ENCODE measurements around the gene C12orf76. TPM values are rescaled to one million over a fixed set of nuclear protein-coding genes. Genes with fewer than 3 reads are reported as not detected.

The C12orf76 gene
- polyA plus RNA-seq, 3 donors, result 9.3 to 19.4 (median 10.6) TPM

- Histone ChIP-seq H3K4me3 (replicated peaks in 1 of 3; ENCODE audit: low read depth in 2 of 3, low read length in 3 of 3) (no peak overlapping the region), H3K36me3 (replicated peaks in 1 of 2; ENCODE audit: control insufficient read depth in 1 of 2, insufficient read depth in 2 of 2, low read length in 2 of 2) (no peaks in the 10 kb centered on the region), H3K9ac (ENCODE audit: insufficient read depth, low read length, poor library complexity, severe bottlenecking) (no peak overlapping the region), H3K27ac (ENCODE audit: low read depth in 1 of 2, low read length in 2 of 2) (no peak overlapping the region), H3K4me2 (replicated peaks; ENCODE audit: extremely low read depth, low read length, poor library complexity, severe bottlenecking) (no peak overlapping the region), H4K20me1 (ENCODE audit: insufficient read depth, low read length) (no peaks in the 10 kb centered on the region), H2AFZ (ENCODE audit: insufficient read depth, low read depth, low read length, poor library complexity, severe bottlenecking) (no peak overlapping the region), H3K9me3 (replicated peaks in 1 of 2; ENCODE audit: control insufficient read depth in 1 of 2, insufficient read depth in 1 of 2, low read length in 2 of 2) (no peaks in the 10 kb centered on the region), H3K79me2 (ENCODE audit: insufficient read depth, low read length) (no peaks in the 10 kb centered on the region), H3K27me3 (ENCODE audit: control insufficient read depth in 2 of 2, insufficient read depth in 2 of 2, low read length in 2 of 2) (no peaks in the 10 kb centered on the region), H3K4me1 (ENCODE audit: control insufficient read depth in 1 of 2, insufficient read depth in 2 of 2, low read length in 2 of 2) (peaks cover 8 to 14% of the 10 kb centered on the region in 2 donors)
- no peak for TF ChIP-seq CTCF (IDR thresholded peaks at IDR 0.05)
- intact Hi-C loops (cut with micrococcal nuclease), result no loop called here
- Mint-ChIP-seq H3K27me3 (ENCODE audit: low read depth in 3 of 3) (peaks cover 3 to 6% (median 3%) of the 10 kb centered on the region in 3 donors), H3K4me1 (peaks cover 21% of the 10 kb centered on the region), H3K27ac (no peak overlapping the region), H3K9me3 (peaks cover 0 to 6% (median 2%) of the 10 kb centered on the region in 7 donors), H3K4me3 (no peak overlapping the region), H3K36me3 (no peaks in the 10 kb centered on the region)
- DNase-seq, result no peak
- no CpG with 5 or more reads among the region's 3 CpGs for WGBS (ENCODE audit: insufficient coverage)
Observed at GRCh38 chr12:110071967-110072366, 23.6 kb upstream of the C12orf76 start.

DNA sequence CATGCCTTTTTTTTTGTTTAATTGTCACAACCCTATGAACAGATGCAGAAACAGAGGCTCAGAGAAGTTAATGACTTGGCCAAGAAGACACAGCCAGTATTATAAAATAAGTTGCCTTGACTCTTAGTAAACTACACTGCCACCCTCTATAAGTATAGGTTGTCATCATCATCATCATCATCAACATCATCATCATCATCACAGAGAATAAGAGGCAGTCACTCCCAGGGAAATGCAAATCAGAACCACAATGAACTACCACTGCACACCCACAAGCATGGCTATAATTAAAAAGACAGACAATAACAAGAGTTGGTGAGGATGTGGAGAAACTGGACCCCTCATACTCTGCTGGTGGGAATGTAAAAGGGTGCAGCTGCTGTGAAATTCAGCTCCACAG is 23.2 kb upstream of the C12orf76 start:
- Histone ChIP-seq H3K9me3 (replicated peaks in 1 of 2; ENCODE audit: control insufficient read depth in 1 of 2, insufficient read depth in 1 of 2, low read length in 2 of 2) (no peaks in the 10 kb centered on the region), H3K9ac (ENCODE audit: insufficient read depth, low read length, poor library complexity, severe bottlenecking) (no peak overlapping the region), H3K27me3 (ENCODE audit: control insufficient read depth in 2 of 2, insufficient read depth in 2 of 2, low read length in 2 of 2) (no peaks in the 10 kb centered on the region), H3K79me2 (ENCODE audit: insufficient read depth, low read length) (no peaks in the 10 kb centered on the region), H3K4me3 (replicated peaks in 1 of 3; ENCODE audit: low read depth in 2 of 3, low read length in 3 of 3) (no peak overlapping the region), H2AFZ (ENCODE audit: insufficient read depth, low read depth, low read length, poor library complexity, severe bottlenecking) (no peak overlapping the region), H3K27ac (ENCODE audit: low read depth in 1 of 2, low read length in 2 of 2) (no peak overlapping the region), H3K4me2 (replicated peaks; ENCODE audit: extremely low read depth, low read length, poor library complexity, severe bottlenecking) (no peak overlapping the region), H3K36me3 (replicated peaks in 1 of 2; ENCODE audit: control insufficient read depth in 1 of 2, insufficient read depth in 2 of 2, low read length in 2 of 2) (no peaks in the 10 kb centered on the region), H4K20me1 (ENCODE audit: insufficient read depth, low read length) (no peaks in the 10 kb centered on the region), H3K4me1 (ENCODE audit: control insufficient read depth in 1 of 2, insufficient read depth in 2 of 2, low read length in 2 of 2) (peaks cover 8 to 14% of the 10 kb centered on the region in 2 donors)
- H3K27ac Mint-ChIP-seq, result no peak overlapping the region
- H3K4me3 Mint-ChIP-seq, result no peak overlapping the region
- H3K4me1 Mint-ChIP-seq, result peaks cover 21% of the 10 kb centered on the region
- H3K27me3 Mint-ChIP-seq (ENCODE audit: low read depth in 3 of 3), result peaks cover 3 to 6% (median 3%) of the 10 kb centered on the region in 3 donors
- H3K36me3 Mint-ChIP-seq, result no peaks in the 10 kb centered on the region
- DNase-seq, result no peak
- intact Hi-C loops (cut with micrococcal nuclease), result no loop called here
- H3K9me3 Mint-ChIP-seq, result peaks cover 0 to 6% (median 0%) of the 10 kb centered on the region in 7 donors
- no peak for TF ChIP-seq CTCF (IDR thresholded peaks at IDR 0.05)

Data from CD14-positive monocyte (primary cell).